HG03139 (cell line): ENCODE measurements around the gene MINDY4.

Experiments
- ATAC-seq: cut with Tn5 transposase; IDR thresholded peaks from one replicate; pipeline ENCODE4 v1.9.1; 2021; ENCODE audit not compliant: unreplicated experiment

The MINDY4 gene

GRCh38 chr7:30899066-30899465, 127.8 kb downstream of the MINDY4 start:
- ATAC-seq = no peak

- ATAC-seq = no peak
Observed at GRCh38 chr7:30899630-30900029, 128.4 kb downstream of the MINDY4 start.

GRCh38 chr7:30900053-30900452, 128.8 kb downstream of the MINDY4 start:
- no peak for ATAC-seq

- no peak for ATAC-seq
Observed at GRCh38 chr7:30900803-30901362, 129.7 kb downstream of the MINDY4 start.

- ATAC-seq = no peak
Observed at GRCh38 chr7:30901856-30902255, 130.6 kb downstream of the MINDY4 start.

GRCh38 chr7:30902466-30902865, 131.2 kb downstream of the MINDY4 start:
- no peak for ATAC-seq

GRCh38 chr7:30903146-30903545, 131.9 kb downstream of the MINDY4 start:
- no peak for ATAC-seq

GRCh38 chr7:30904561-30904960, 133.3 kb downstream of the MINDY4 start:
- ATAC-seq = no peak

GRCh38 chr7:30905078-30906012, 134.1 kb downstream of the MINDY4 start:
- no peak for ATAC-seq

- no peak for ATAC-seq
Observed at GRCh38 chr7:30906014-30906413, 134.8 kb downstream of the MINDY4 start.

GRCh38 chr7:30906515-30907240, 135.5 kb downstream of the MINDY4 start:
- no peak for ATAC-seq

GRCh38 chr7:30907527-30908267, 136.5 kb downstream of the MINDY4 start:
- ATAC-seq = no peak

GRCh38 chr7:30908681-30909080, 137.5 kb downstream of the MINDY4 start:
- ATAC-seq = no peak

- no peak for ATAC-seq
Observed at GRCh38 chr7:30909431-30909830, 138.2 kb downstream of the MINDY4 start.

GRCh38 chr7:30910411-30911073, 139.3 kb downstream of the MINDY4 start:
- no peak for ATAC-seq

GRCh38 chr7:30911133-30911532, 139.9 kb downstream of the MINDY4 start:
- ATAC-seq = no peak

GRCh38 chr7:30911561-30911969, 140.3 kb downstream of the MINDY4 start, which contains the start of gene AQP1:
Gene AQP1 (plus strand): TSS chr7:30911853. CDS start chr7:30911910, 57 bp downstream.
- no peak for ATAC-seq

- ATAC-seq = no peak
Observed at GRCh38 chr7:30912021-30912730, 141.0 kb downstream of the MINDY4 start.

GRCh38 chr7:30912731-30912985, 141.4 kb downstream of the MINDY4 start:
- ATAC-seq = no peak
